Transverse colon (tissue), 4 donors: ENCODE measurements around the gene ZNF205.

Experiments
- EP300 ChIP-seq: sonication (generic); formaldehyde crosslinking; IDR thresholded peaks from one replicate; pipeline ENCODE4 v1.6.1; 2017; ENCODE audit warnings: antibody characterized with exemption, low read depth
- POLR2A ChIP-seq: fragments of 450-650 bp; IDR thresholded peaks from one replicate; pipeline ENCODE4 v1.6.1; 2016; ENCODE audit warnings: antibody characterized with exemption, mild to moderate bottlenecking, moderate library complexity
- POLR2AphosphoS5 ChIP-seq, 3 donors: sonication (generic); formaldehyde crosslinking; IDR thresholded peaks; one replicate each; pipeline ENCODE4 v1.6.1; 2016; ENCODE audit warnings: antibody characterized with exemption in 3 of 3
- TF ChIP-seq, protein P1 (sequence below), 5 experiments: fragments of 200-600 bp in 3 of 5; fragments of 450-650 bp in 2 of 5; sonication (generic) in 3 of 5; IDR thresholded peaks; 1 replicate in 2 of 5; 2 replicates in 3 of 5; pipeline ENCODE4 v1.5.1; 2016 to 2017; ENCODE audit warnings: antibody characterized with exemption in 5 of 5, inconsistent platforms in 3 of 5, mild to moderate bottlenecking in 2 of 5, moderate library complexity in 1 of 5

DNA sequence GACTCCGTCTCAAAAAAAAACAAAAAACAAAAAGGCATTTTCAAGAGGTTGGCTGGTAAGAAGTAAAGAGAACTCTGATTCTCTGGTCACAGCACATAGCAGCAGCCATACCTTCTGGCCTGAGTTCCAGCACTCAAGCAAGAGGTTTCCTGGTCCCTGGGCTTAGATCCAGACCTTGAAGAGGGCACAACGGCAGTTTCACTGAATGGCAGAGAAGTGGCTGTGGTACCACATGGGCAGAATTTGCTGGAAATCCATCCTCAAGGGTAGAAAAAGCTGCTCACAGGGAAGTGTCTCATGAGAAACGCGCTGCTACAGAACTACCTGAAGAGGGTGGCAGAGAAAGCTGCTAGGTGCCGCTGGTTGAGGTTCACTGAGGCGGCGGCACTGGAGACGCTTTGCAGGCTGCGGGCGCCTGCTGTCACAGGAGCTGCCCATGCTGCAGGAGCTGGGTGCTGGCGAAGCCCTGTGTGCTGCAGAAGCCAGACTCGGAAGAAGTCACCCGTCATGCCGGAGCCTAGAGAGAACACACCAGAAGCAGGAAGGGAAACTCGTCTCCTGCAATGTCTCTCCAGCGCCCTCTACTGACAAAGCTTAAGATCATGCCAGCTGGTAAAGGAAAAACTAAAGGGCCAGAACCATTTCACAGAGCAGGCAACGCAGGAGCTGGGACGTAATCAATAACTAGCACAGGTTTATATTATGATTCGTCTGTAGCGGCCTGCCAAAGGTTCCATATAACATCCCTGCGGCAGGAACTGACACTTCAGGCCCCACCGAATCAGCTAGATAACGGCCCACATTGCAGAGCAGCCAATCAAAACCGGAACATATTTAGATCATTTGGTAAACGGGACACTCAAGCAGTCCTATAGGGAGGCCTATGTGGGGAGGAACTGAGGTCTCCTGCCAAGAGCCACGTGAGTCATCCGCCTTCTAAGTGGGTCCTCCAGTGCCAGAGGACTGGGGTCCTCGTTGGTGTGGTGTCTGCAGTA lies 17.0 kb downstream of the ZNF205 start:
- TF ChIP-seq, protein P1, sequence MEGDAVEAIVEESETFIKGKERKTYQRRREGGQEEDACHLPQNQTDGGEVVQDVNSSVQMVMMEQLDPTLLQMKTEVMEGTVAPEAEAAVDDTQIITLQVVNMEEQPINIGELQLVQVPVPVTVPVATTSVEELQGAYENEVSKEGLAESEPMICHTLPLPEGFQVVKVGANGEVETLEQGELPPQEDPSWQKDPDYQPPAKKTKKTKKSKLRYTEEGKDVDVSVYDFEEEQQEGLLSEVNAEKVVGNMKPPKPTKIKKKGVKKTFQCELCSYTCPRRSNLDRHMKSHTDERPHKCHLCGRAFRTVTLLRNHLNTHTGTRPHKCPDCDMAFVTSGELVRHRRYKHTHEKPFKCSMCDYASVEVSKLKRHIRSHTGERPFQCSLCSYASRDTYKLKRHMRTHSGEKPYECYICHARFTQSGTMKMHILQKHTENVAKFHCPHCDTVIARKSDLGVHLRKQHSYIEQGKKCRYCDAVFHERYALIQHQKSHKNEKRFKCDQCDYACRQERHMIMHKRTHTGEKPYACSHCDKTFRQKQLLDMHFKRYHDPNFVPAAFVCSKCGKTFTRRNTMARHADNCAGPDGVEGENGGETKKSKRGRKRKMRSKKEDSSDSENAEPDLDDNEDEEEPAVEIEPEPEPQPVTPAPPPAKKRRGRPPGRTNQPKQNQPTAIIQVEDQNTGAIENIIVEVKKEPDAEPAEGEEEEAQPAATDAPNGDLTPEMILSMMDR (IDR thresholded peaks at IDR 0.05): peak; percentile 90 to 95 (median 92)
- TF ChIP-seq POLR2A (peak; percentile 32), POLR2AphosphoS5 (IDR thresholded peaks at IDR 0.05) (peak in 2 of 3 donors; percentile 36 to 46), EP300 (no peak)
